GM18502 (cell line): ENCODE results near the gene HAPLN3.
A peak's percentile ranks its signal among the peaks of the same experiment; 100 is the strongest.

Experiments
- ATAC-seq: cut with Tn5 transposase; IDR thresholded peaks from one replicate; pipeline ENCODE4 v1.9.1; 2021; ENCODE audit warnings: mild to moderate bottlenecking; ENCODE audit not compliant: unreplicated experiment, poor library complexity

HAPLN3 gene

DNA sequence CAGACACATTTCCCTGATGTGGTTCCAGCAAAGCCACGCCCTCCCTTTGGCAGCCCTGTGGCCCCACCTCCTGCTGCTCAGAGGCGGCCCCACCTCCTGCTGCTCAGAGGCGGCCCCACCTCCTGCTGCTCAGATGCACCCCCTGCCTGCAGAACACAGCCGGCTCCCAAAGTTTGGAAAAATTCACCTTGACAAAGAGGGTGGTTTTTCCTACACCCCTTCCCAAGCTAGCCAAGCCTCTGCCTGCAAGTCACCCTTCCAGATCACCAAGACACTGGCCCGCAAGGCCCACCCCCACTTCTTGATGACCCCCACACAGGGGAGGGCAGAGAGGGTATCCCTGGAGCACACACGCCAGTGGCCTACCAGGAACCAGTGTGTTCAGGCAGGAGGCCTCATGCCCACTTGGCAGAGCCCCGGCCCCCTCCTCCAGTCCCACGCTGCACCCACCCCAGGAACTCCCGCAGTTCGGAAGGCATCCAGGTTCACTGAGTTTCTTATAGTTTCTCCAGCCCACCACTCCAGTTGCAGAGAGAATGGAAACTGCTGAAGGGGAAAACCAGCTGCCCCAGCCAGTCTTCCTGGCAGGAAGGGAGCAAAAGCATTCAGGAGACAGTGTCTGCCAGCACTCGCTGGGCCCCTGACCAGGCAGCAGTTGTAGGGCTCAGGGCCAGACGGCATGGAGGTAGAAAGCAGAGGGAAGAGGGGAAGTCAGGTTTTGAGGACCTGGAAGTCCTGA, 2.3 kb upstream of the HAPLN3 start:
- peak; percentile 79 for ATAC-seq

DNA sequence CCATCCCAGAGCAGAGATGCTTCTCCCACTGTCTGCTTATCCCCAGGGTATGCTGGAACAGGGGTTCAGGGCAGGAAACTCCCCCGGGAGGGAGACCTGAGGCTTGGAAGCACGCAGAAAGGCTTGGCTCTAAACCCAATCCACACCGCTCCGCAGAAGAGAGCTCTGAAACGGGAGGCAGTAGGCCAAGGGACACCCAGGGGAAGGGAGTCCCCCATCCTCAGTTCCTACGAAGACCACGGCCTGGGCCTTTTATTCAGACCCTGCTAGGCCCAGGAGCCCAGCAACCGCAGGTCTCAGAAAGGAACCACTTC, 1.8 kb upstream of the HAPLN3 start:
- ATAC-seq = no peak

DNA sequence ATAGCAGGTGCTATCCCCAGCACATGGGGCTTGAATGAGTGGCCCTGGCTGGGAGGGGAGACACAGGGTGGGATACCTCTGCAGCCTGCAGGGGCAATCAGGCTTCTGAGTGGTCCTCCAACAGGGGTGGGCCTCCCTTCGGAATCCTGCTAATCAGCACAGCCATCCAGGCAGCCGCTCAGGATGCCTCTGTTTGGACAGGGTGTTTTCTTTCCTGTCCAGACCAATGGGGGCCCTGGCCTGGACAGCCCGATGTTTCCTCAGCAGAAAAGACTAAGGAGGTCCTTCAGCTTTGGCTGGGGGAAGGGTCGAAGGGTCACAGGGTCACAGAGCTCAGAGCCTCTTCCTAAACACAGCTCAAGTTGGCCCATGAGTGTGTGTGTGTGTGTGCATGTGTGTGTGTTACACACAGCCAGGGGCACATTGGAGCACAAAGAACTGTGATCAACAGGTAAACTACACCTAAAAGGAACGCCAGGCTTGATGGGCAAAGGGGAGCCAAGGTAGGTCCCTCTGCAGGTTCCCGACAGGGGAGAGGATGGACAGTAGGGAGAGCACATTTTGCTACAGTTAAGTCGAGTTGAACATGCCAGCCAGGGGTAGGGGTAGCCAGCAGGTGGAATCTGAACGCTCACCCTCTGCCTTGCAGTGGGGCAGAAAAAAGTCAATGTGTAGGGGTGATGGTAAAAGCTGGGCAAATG, 1.1 kb upstream of the HAPLN3 start:
- no peak for ATAC-seq

DNA sequence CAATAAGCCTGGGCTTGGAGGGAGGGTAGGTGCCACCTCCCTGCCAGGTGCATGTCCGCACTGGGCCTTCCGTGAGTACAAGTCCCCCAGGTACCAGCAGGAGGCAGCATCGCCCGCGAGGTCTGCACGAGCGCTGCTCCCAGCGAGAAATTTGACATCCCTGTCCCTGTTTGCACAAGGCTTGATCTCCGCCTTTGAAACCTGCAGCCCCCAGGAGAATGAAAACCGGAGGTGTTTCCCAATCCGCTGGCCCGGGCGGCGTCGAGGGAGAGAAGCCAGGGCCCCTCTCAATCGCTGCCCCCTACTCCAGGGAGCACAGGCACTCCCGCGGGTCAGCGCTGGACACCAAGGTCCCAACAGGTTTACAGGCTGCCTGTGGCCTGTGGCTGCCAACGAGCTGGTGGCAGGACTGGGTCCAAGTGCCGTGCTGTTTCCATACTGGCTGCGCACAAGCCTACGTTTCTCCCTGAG, 961 bp downstream of the HAPLN3 start:
- ATAC-seq = peak; percentile 60

DNA sequence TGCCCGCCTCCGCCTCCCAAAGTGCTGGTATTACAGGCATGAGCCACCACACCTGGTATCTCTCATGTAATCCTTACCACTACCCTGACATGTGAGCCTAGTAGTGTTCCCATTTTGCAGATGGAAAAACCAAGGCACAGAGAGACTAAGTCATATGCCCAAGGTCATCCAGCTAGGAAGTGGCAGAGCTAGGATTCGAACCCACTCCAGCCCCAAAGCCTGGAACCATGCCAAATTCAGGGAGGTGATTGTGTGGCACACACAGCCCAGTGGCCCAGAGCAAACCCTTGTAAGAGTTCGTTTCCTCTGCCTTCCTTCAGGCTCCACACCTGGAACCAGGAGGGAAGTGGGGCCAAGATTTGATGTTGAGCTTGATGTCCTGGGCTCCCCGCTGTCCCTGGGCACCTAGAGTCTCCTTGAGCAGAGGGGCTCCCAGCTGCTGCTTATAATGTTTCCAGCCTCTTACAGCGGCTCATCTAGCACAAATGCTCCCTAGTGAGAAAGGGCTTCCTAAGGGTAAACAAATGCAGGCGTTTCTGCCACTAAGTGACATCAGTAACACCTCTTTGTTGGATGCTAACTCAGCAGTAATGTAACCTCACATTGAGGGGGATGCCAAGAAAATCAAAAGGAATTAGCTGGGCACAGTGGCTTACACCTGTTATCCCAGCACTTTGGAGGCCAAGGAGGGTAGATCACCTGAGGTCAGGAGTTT, 3.6 kb downstream of the HAPLN3 start:
- ATAC-seq = no peak

DNA sequence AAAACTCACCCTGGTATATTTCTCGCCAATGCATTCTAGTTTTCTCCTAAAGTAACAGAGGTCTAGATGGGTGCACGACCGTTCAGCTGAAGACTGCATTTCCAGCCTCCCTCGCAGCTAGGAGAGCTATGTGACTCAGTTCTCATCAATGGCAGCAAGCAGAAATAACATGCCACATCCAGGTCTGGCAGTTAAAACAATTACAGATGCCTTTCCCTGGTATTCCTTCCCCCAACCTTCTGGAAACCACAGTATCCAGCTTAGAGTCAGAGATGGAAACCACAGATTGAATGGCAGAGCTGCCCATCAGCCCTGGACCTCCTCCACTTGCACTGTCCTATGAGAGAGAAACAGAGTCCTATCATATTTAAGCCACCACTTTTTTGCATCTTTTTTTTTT, 4.8 kb downstream of the HAPLN3 start:
- ATAC-seq = no peak

DNA sequence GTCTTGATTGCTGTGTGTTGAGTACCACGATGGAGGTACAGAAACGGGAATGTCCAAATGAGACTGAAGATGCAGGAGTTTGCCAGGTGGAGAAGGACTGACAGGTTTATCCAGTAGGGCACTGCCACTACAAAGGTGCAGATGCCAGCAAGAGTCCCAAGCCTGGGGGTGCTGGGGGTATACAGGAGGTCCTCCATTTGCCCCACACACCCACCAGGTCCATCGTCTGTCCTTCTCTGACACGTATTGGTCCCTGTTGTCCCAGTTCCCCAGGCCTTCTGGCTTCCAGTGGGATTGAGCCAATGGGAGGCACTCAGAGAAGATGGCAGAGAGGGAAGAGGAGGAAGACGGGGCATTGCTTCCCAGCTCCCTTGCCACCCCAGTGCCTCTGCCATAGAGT, 6.6 kb downstream of the HAPLN3 start:
- no peak for ATAC-seq

DNA sequence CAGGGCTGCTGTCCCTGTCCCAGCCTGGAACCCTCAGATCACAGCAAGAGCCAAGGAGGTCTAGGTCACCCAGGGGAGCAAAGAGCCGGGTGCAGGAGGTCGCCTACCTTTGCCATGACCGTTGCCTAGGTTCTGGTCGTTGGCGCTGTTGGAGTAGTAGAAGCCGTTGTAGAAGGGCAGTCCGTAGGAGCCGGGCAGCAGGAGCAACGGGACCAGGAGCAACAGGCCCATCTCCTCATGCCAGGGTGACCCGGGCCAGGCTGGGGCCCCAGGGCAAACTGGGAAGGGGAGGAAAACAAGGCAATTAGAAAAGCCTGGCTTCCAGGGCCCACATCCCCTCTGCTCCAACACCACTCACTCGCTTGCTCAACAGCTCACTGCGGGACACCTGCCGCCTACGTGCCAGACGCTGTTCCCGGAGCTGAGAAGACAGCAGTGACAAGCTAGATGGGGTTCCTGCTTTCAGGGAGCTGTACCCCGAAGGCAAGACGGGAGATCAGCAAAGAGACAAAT, 8.2 kb downstream of the HAPLN3 start:
- ATAC-seq = no peak

DNA sequence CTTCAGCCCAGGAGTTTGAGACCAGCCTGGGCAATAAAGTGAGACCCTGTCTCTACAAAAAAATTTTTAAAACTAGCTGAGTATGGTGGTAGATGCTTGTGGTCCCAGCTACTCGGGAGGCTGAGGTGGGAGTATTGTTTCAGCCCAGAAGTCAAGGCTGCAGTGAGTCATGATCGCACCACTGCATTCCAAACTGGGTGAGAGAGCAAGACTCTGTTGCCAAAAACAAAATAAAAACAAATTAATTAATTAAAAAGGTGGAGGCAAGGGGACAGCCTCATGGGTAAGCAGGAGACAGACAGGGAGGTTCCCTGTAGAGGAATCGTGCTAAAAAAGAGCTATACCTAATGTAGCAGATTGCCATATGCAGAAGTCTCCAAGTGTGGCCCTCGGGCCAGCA, 12.6 kb downstream of the HAPLN3 start:
- no peak for ATAC-seq

DNA sequence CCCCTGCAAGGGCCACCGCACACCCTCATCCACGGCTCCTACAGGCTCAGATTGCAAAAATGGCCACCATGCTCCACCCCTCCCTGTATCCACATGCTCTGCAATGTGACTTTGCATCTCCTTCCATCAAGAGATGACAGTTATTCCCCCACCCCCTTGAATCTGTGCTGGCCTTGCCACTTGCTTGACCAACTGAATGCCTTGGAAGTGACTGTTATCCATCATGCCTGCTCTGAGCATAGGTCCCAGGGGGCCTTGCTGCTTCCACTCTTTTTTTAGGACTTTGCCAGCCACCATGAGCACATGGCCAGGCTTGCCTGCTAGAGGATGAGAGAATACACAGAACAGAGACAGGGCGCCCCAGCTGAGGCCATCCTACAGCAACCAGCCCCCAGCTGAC, 13.6 kb downstream of the HAPLN3 start:
- ATAC-seq = no peak

DNA sequence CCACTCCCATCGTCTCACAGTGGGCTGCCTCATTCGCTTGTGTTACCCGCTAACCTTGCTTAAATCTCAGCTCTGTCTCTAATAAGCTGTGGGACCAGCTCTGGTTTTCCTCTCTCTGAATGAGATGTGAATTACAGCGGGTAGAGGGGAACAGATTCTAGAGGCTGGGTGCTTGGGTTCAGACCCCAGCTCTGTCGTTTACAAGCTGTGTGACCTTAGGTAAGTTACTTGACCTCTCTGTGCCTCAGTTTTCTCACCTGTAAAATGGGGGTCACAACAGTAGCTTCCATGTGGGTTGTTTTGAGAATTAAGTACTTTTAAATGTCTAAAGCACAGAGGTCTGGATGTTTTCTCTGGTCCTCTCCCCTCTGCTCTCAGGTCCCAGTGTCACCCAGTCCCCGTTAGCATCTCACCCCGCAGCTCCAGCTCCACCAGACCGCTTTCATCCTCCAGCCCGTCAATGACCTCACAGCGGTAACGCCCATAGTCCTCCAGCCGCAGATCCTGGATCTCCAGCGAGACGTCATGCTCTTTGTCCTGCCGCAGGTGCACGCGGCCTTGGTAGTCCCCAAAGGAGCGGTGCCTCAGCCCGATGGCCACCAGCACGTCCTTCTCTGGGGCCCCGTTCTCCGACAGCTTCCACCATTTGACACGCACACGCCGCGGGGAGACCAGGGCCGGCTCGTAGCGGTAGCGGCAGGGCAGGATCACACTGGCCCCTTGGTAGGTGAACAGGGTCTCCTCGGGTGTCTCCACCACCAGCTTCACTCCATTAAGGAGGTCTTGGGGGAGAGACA, 14.2 kb downstream of the HAPLN3 start:
- ATAC-seq = no peak

DNA sequence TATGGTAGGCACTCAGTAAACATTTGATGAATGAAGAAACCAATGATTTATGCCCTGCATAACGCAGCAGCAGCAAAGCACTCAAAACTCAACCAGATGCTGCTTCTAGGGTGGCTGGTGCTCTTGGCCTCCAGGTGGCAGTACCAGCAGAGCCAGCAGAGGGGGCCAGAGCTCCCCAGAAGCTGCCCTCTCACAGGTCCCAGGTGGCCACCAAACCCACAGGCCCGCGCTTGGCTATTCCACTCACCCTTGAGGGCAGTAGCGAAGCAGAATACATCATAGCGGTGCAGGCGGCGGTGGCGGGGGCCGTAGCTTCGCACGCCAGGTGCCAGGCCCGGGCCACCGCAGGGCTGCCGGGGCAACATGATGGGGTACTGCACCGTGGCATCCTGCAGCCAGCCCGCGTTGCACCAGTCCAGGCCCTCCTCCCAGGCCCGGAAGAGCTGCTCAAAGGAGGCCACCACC, 16.6 kb downstream of the HAPLN3 start:
- ATAC-seq = peak; percentile 68

DNA sequence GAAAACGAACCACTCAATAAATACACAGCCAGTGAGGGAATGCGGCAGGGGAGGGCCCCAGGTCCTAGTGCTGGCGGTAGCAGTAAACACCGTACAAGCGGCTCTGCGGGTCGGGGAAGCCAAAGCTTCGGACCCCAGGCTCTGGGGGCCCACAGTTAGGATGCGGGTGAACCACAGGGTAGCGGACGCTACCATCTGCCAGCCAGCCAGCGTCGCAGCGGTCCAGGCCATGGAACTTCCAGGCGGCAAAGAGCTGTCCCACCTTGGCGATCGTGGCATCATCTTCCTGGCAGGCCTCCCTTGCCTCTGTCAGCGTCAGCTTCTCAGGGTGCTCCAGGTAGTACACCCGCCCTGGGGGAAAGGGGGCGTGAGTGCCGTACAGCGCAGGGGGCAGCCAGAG, 17.4 kb downstream of the HAPLN3 start:
- ATAC-seq = no peak

DNA sequence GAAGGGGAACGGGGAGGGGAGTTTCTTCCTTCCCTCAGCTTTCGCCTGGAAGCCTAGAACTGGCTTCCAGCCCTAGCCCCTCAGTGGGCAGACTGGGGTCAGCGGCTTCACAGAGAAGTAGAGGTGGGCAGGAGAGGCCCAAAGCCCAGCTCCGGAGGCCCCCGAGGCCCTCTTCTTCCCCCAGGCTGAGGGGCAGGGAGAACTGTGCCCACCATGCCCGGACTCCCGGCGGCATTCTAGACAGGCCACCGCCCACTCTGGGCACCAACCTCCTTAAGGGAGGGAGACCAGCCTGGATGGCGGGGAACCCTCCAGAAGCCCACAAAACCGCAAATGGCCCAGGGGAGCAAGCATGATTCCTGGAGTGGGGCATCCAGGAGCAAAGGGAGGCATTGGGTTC, 17.9 kb downstream of the HAPLN3 start:
- no peak for ATAC-seq

DNA sequence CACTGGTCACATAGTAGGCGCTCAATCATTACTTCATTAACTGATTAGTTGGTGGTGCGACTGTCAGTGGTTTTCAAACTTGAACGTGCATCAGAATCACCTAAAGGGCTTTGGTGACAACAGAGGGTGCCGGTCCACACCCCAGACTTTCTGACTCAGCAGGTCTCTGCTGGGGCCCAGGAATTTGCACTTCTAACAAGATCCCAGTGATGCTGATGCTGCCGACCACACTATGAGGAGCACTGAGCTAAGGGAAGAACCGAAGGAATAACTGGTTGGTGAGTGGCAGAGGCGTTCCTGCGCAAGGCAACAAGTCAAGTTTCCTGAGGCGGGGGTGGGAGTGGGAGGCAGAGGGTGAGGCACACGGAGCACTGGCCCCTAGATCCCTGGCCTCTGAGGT, 18.8 kb downstream of the HAPLN3 start:
- ATAC-seq = no peak

DNA sequence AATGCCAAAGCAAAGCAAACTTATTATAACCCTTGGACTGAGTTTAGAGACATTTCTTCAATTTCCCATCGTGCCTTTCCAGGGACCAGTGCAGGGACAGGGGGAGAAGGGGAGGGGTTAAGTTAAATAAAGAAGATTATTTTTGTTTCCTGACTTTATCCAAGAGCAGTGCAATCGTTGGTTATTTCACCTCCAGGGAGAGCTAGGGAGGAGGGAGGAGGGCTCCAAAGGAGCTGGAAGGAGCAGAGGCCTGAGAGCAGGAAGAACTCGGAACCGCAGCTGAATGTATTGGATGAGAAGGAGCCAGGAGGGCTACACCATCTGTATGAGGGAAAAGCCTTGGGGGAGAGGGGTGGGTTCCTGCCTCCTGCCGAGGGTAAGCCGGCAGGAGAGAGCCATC, 20.7 kb downstream of the HAPLN3 start:
- ATAC-seq = no peak

DNA sequence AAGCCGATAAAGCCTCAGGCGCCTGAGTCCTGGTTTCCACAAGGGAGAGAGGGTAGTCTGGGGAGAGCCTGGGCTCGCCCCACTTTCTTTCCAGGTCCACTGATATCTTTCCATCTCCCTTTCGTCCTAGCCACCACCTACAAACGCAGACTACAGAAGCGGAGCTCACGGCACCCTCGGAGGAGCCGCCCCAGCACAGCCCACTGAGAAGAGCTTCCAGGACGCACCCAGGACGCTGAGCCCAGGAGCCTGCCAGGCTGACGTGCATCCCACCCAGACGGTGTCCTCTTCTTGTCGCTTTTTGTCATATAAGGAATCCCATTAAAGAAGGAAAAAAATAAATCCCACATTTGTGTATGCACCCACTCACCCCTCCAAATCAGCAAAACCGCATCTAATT, 21.1 kb downstream of the HAPLN3 start:
- no peak for ATAC-seq

DNA sequence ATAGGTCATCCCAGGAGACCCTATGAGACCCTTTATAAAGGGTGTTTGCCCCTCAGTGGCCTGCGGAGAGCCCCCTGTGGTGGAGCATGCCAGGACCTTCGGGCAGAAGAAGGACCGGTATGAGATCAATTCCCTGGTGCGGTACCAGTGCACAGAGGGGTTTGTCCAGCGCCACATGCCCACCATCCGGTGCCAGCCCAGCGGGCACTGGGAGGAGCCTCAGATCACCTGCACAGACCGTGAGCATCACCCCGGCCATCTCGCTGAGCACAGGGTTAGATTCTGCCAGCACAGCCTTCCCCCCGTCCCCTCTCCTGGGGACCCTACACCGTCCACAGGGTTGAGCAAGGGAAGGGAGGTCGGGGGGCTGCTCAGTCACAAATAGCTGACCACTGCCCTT, 21.6 kb downstream of the HAPLN3 start:
- ATAC-seq = no peak

DNA sequence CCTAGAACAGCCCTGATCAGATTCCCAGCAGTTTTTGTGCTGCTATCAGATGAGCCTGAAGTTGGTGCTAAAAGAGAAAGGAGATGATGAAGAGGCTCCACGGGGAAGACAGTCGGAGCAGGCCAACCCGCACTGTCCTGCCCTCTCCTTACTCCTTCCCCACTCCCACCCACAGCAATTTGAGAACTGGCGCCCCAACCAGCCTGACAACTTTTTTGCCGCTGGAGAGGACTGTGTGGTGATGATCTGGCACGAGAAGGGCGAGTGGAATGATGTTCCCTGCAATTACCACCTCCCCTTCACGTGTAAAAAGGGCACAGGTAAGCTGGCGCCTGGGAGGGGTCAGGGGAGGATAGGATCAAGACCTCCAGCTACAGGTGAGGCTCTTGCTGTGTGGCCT, 22.6 kb downstream of the HAPLN3 start:
- no peak for ATAC-seq

DNA sequence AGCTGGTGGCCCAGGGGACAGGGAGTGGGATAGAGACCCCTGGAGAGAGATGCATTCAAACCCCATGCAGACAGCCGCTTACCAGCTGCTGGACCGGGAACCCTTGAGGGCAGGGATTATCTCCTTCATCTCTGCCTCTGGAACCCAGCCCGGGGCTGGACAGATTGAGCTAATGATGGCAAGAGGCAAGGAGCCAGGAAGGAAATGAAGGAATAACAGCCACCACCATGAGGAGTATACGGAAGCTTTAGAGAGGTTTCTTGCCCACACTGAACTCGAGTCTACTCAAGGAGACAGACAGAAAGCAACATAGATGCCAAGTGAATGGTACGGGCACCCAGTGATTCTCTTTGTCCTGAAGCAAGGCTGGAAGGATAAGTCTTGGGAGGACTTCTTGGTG, 23.2 kb downstream of the HAPLN3 start:
- no peak for ATAC-seq
